HG02678 (cell line): ENCODE data around the gene SLC30A3.

Source experiments
- ATAC-seq: cut with Tn5 transposase; IDR thresholded peaks from one replicate; pipeline ENCODE4 v1.9.1; 2021; ENCODE audit warnings: mild to moderate bottlenecking, moderate library complexity; ENCODE audit not compliant: unreplicated experiment

Gene SLC30A3

DNA sequence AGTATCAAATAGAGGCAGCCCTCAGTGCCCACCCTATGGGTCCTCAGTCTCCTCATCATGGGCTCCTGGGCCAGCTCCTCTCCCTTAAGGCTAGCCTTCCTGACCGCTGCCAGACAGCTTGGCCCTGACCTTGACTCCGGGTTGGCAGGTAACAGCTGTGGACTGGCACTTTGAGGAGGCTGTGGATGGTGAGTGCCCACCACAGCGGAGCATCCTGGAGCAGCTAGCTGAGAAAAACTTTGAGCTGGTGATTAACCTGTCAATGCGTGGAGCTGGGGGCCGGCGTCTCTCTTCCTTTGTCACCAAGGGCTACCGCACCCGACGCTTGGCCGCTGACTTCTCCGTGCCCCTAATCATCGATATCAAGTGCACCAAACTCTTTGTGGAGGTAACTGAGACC lies 26.7 kb downstream of the SLC30A3 start:
- ATAC-seq = no peak

DNA sequence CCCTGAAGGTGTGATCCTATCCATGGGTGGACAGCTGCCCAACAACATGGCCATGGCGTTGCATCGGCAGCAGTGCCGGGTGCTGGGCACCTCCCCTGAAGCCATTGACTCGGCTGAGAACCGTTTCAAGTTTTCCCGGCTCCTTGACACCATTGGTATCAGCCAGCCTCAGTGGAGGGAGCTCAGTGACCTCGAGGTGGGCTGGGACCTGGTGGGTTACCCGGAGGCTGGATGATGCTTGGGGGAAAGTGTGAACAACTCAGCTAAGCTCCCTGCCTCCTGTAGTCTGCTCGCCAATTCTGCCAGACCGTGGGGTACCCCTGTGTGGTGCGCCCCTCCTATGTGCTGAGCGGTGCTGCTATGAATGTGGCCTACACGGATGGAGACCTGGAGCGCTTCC lies 29.5 kb downstream of the SLC30A3 start:
- ATAC-seq = no peak

DNA sequence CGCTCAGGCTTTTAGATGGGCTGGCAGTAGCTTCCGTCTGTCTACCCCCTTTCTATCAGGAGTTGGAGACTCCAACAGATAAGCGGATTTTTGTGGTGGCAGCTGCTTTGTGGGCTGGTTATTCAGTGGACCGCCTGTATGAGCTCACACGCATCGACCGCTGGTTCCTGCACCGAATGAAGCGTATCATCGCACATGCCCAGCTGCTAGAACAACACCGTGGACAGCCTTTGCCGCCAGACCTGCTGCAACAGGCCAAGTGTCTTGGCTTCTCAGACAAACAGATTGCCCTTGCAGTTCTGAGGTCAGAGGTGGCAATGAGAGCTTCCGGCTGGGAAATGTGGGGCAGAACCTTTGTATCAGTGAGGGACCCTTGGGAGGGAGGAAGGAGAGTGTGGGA lies 30.9 kb downstream of the SLC30A3 start:
- ATAC-seq = no peak

DNA sequence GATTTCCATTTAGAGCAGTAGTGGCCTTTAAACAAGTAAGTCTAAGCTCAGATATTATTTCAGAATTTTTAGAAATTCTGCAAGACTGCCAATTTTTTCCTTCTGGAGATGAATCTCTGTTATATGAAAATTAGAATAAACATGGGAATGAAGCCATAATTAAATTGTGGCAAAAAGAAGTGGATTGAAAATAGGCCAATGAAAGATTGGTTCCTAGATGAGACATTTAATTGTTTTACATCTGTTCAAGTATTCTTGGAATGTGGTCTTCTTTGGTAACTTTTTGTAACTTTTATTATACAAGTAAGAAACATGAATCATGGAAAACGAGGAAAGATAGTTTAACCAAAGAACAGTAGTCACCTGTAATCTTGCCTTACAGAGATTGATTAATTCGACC lies 35.3 kb downstream of the SLC30A3 start:
- ATAC-seq = no peak

DNA sequence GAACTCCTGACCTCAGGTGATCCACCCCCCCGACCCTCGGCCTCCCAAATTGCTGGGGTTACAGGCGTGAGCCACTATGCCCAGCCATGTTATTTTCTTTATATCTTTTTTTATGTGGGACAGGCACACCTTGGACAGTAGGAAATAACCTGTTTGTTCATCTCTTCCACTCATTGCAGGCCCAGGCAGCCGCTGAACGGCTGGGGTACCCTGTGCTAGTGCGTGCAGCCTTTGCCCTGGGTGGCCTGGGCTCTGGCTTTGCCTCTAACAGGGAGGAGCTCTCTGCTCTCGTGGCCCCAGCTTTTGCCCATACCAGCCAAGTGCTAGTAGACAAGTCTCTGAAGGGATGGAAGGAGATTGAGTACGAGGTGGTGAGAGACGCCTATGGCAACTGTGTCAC lies 37.3 kb downstream of the SLC30A3 start:
- no peak for ATAC-seq

DNA sequence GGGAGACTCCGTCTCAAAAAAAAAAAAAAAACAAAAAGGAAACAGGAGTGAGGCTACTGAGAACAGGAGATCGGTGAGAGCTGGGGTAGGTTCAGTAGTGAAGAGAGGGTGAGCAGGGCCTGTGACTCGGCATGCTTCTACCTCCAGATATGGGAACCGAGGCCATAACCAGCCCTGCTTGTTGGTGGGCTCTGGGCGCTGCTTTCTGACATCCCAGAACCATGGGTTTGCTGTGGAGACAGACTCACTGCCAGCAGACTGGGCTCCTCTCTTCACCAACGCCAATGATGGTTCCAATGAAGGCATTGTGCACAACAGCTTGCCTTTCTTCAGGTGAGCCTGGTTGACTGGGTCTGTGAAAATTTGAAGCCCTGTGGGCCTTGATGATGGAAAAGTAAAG lies 39.4 kb downstream of the SLC30A3 start:
- ATAC-seq = no peak

DNA sequence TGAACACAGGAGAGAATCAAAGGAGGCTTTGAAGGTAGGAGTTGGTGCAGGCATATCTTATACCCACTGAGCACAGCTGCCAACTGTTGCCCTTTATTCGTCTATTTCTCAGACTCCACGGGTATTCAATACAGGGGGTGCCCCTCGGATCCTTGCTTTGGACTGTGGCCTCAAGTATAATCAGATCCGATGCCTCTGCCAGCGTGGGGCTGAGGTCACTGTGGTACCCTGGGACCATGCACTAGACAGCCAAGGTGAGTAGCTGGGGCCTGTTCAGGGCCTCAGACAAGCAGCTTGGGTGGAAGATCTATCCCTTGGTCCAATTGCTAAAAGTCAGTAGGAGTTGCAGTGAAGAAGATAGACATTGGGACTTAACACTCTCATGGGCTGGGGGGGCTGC lies 40.4 kb downstream of the SLC30A3 start:
- ATAC-seq = no peak

DNA sequence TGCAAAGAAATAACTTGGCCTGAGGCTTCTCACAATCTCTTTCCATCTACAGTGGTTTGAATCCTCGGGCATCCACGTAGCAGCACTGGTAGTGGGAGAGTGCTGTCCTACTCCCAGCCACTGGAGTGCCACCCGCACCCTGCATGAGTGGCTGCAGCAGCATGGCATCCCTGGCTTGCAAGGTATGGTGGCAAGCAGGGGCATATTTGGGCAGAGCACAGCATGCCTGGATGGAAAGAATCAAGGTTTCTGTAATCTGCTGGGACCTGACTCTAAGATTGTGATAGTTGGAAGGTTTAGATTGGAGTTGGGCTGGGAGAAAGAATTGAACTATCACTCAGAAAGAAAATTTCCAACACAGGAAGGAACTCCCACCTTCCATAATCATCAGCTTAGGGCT lies 41.7 kb downstream of the SLC30A3 start:
- ATAC-seq = no peak

DNA sequence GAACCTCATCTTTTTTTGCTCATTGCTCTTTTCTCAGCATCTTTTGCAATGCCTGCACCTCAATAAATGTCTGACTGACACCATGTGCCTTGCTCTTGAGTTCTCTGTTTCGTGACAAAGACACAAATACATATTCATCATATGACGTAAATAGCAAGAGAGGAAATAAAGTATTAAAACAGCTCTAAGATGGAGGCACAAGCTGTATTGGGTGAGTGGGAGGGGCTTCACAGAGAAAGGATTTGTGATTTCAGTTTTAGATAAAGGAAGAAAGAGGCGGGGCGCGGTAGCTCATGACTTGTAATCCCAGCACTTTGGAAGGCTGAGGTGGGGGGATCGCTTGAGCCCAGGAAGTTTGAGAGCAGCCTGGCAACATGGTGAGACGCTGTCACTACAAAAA lies 42.8 kb downstream of the SLC30A3 start:
- ATAC-seq = no peak

DNA sequence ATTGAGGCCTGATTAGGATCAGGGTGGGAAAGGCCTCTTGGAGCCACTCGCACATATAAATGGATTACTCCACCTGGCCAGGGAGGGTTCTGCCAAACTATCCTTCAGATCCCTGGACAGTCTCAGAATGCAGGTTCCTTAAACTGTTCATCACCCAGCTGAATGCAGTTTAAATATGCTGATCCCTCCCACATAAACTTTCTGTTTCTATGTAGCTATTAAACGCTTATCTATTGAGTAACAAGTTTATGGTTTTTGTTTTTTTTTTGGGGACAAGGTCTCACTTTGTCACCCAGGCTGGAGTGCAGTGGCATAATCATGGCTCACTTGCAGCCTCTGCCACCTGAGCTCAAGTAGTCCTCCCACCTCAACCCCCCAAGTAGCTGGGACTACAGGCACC lies 43.8 kb downstream of the SLC30A3 start:
- ATAC-seq = no peak

DNA sequence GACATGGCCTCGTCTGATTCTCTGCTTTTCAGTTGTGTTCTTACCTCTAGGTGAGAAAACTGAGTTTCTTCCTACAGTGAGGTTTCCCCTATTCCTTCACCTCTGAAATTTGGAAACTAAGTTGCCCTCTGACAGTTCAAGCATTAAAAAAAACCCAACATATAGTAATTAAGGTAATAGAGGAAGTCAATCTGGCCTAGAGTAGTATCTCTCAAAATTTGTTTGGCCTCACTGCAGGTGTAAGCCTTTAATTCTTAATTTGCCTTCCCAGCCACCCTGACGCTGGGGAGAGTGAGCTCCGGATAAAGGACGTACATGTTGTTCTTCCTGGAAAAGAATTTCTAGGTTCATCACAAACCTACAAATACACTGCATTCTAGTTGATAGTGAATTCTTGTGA lies 44.2 kb downstream of the SLC30A3 start:
- ATAC-seq = no peak

DNA sequence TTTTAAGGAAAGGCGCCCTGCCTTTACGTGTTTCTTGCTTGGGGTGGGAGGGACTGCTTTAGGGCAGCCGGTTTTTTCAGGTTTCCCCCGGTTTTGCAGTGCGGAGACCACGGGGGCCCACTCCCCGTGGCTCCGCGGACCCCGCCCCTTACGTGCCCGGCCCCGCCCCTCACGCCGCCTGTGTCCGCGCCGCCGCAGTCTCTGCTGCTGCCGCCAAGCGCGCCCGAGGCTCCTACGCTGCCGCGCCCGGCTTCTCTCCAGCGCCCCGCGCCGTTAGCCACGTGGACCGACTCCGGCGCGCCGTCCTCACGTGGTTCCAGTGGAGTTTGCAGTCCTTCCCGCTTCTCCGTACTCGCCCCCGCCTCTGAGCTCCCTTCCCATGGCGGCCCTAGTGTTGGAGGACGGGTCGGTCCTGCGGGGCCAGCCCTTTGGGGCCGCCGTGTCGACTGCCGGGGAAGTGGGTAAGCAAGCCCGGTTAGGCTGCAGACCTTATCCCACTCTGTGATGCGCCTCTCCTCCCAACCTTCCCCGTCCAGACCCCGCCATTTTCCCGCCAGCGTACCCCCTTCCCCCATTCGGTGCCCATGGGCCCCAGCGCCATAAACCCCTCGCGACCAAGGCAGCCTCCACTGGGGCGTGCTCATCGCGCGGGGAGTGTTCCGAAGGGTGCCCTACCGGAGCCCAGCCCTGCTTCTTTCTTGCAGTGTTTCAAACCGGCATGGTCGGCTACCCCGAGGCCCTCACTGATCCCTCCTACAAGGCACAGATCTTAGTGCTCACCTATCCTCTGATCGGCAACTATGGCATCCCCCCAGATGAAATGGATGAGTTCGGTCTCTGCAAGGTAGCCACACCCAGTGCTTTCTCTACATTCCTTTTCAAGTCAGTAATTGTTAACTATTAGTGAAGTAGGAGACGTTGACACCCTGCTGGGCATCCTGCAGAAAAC lies 45.4 kb downstream of the SLC30A3 start, which contains the start of gene CAD:
Gene CAD, plus strand, starts transcription at position 197 of the 949 bp plus-strand sequence. Its CDS starts 183 bp downstream, at position 380.
- ATAC-seq = peak; percentile 87

DNA sequence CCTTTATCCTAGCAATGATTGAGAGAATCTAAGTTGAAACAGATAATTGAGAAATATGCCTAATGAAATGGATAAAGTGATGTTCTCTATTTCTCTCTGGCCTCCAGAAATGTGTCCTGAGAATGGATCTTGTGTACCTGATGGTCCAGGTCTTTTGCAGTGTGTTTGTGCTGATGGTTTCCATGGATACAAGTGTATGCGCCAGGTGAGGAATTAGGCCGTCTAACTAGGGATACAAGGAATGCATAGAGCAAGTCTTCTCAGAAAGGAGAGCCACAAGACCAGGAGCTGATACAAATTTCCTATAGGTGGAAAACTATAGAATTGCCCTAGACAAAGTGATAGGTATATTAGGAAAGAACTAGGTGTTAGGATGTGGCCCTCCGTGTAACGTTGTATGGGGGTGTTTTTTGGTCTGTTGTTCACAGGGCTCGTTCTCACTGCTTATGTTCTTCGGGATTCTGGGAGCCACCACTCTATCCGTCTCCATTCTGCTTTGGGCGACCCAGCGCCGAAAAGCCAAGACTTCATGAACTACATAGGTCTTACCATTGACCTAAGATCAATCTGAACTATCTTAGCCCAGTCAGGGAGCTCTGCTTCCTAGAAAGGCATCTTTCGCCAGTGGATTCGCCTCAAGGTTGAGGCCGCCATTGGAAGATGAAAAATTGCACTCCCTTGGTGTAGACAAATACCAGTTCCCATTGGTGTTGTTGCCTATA lies 46.3 kb downstream of the SLC30A3 start:
- ATAC-seq = no peak

DNA sequence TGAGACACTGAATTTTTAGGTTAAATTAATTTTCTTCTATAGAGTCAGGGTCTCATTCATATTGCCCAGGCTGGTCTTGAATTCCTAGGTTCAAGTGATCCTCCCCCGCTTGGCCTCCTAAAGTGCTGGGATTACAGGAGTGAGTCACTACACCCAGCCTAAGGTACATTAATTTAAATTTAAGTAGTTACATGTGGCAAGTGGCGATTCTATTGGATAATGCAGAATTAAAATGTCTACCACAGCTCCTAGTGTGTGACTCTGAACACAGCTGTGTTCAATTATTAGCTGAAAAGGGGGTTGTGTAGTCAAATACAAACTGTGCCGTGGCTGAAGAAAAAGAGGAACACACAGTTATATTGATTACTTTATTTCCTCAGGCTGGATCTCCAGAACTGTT lies 47.9 kb downstream of the SLC30A3 start:
- no peak for ATAC-seq

DNA sequence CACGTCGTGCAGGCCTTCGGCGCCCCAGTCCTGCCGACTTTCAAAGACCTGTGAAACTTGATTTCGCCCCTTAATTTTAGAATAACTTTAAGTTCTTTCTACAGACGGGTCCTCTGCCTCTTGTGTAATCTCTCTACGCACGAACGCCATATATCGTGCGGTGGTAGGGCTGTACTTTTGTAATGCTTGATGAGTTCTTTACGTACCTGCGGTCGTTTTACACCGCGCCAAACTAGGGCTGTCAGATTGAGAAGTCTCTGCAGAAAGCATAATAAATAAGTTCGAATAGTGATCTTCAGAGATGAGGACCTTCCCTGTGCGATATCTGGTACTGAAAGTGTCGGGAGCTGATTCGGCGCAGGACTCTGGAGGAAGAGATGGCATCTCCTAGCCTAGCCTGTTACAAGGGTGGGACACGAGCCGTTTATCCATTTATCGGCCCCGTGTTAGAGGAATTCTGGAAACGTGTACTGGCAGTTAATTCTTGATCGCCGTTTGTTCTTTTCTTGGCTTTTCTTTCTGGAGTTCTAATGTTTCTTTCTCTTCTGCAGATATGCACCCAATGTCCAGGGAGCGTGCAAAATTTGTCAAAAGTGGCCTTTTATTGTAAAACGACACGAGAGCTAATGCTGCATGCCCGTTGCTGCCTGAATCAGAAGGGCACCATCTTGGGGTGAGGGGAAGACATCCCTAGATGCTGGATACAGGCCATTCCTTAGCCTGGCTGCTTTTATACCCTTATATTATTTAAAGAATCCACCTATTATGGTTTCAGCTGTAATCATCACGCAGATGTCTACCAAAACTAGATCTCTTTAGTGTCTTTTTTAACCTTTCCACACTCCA lies 50.0 kb downstream of the SLC30A3 start:
- ATAC-seq = no peak

DNA sequence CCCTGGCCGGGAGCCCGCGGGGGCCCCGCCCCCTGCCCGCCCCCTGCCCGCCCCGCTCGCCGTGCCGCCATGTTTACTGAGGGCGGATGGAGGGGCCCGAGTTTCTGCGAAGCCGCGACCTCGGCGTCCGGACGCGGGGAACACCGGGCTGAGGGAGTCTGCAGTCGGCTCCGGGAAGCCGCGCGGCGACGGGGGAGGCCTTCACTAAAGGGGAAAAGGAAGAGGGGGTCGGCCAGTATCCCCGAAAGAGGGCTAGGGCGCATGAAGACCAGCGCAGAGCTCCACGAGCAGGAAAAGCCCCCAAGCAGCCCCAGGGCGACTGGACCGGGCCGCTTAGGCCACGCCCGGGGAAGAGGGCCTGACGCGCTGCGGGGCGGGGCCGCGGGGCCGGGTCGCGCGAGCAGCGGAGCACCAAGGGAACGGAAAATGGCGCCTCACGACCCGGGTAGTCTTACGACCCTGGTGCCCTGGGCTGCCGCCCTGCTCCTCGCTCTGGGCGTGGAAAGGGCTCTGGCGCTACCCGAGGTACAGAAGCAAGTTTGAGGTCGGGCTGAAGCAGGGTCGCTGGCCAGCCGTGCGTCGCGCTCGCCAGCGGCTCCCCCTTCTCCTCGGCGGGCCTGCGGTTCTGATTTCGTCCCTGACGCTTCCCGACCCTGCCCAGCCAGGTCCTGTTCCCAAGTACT lies 50.8 kb downstream of the SLC30A3 start, which contains the start of the genes ATRAID and SLC5A6:
Gene ATRAID, plus strand, starts transcription at position 99 of the 683 bp plus-strand sequence. Its CDS starts 328 bp downstream, at position 427.
Gene SLC5A6, minus strand, starts transcription at position 326 of the 683 bp plus-strand sequence. CDS start 4,618 bp downstream, outside the sequence.
- peak; percentile 82 for ATAC-seq

DNA sequence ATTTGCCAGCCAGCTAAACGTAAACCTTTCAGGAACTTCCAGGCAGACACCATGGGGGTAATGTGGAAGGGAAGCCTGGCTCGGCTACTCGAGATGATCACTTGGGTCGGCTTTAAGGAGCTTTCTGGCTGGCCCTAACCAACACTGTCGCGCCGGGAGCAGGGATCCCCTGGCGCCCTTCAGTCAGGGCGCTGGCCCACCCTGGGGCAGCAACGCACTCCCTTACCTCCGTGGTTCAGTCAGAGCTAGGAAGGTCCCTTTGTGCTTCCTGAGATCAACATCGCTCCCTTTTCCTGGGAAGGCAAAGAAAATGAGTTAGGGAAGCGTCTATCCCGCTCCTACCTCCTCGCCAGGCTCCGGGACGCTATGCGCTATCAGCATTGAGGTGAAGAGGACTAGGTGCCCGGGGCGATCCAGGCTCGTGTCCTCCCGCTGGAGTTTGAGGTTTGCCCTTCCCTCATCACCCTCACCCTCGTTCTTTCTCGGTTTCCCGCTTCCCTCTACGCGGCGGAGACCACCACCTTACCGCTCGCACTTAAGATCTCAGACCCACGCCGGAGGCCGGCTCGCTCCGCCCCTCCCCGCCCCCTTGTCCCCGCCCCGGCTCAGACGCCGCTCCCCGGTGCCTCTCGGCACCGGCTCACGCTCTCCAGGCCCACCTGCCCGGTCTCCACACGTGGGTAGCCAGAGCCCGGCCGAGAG lies 51.5 kb downstream of the SLC30A3 start:
- ATAC-seq = no peak

DNA sequence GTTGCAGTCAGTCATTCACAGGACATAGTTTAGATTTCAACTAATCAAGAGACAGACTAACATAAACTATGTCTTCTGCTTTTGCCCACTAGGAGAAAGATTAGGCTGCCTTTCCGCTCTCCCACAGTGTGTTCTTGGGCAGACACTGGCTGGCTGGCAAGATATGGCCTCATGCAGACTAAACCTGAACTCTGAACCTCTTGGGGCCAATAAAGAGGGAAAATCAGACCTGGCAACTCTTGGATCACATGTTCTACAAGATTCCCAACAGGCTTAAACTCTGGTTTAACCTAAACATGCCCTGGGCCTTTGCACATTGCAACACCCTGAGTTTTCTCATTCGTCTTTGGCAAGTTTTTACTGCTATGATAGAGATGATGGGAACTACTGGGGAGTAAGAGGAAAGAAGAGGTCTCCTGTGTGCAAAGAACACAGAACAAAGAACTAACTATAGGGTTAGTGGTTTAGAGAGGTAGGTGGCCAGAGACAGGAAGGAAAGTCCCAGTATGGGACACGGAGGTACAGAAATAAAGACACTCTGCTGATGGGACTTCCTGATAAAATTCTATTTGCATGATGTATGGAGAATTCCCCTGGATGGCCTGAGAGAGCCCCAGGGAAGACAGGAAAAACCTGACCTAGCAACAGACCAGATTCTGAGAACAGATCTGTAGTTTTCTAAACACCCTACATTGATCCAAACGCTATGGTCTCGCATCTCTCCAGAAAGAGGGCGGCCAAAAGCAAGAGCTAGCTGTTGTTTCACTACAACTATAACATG lies 53.0 kb downstream of the SLC30A3 start:
- ATAC-seq = no peak

DNA sequence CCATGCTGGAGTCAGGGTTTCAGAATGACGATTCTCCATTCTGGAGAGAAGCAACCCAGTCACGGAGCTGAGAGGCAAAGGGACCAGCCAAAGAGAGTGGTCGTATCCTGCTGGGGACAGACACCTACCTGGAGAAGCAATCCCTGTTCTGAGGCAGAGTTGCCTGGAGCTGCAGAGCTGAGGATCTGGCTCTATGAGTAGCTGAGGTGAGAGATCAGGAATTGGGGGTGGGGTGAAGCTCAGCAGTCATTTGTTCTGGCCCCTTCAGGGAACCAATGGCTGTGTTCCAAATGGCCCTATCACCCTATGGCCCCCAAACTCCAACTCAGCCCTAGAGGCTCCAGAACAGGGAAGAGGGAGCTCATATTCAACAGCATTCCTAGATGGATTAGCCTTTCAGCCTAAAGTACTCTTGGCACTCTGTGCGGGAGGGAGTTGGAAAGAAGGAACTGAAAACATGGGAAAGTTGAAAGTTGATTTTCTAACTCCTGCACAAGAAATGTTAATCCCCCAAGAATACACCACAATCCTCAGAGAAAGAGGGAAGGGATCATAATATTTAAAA lies 54.3 kb downstream of the SLC30A3 start:
- no peak for ATAC-seq
